ENCODE measurements around the gene DIRAS2.
"Not testable (repeated sequence)": the region's sequence is repeated elsewhere in the genome, so short reads cannot be mapped to it uniquely, and the experiment has no call there.

DNA sequence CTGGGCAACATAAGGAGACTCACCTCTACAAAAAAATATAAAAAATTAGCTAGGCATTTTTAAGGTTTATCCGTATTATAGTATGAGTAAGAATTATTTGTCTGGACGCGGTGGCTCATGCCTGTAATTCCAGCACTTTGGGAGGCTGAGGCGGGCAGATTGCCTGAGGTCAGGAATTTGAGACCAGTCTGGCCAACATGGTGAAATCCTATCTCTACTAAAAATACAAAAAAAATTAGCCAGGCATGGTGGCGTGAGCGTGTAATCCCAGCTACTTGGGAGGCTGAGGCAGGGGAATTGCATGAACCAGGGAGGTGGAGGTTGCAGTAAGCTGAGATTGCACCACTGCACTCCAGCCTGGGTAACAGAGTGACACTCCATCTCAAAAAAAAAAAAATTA, 14.3 kb upstream of the DIRAS2 start:
- not testable (repeated sequence) for TF ChIP-seq POLR2A (IDR thresholded peaks at IDR 0.05; ENCODE audit: low read depth, low read length); POLR2AphosphoS5 (IDR thresholded peaks at IDR 0.05; ENCODE audit: low read depth, low read length); TAF1 (IDR thresholded peaks at IDR 0.05; ENCODE audit: low read depth, low read length); PAX5 (IDR thresholded peaks at IDR 0.05; ENCODE audit: insufficient read depth, low read length, severe bottlenecking); POU2F2 (IDR thresholded peaks at IDR 0.05; ENCODE audit: low read depth, low read length)

Measured in GM12891 (cell line).